ENCODE results near the gene IQCK.

Gene IQCK

GRCh38 chr16:19718624-19718965 is 524 bp downstream of the IQCK start:
- DNase-seq (ENCODE audit: low read depth in 2 of 2): no peak

DNA sequence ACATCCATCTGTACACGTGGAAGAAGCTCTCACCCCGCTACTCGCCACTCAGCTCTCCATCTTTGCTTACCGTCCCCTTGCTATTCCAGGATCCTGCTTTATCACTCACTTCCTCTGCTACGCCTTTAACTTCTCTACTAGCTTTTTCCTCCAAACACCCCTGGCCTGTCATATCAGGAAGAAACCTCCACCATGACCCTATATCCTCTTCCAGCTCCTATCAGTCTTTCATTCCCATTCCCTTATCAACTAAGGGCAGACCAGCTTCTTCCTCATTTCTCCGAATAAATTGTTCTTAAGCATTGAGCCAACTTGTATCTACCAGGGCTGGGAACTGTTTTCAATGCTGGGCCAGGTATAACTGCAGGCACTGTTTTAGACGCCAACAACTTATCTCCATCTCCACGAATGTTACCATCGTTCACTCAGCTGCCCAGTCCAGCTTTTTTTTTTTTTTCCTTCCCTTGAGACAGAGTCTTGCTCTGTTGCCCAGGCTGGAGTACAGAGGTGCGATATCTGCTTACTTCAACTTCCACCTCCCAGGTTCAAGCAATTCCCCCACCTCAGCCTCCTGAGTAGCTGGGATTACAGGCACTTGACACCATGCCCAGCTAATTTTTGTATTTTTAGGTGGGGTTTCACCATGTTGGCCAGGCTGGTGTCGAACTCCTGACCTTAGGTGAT is 4.3 kb downstream of the IQCK start:
- no peak for DNase-seq (ENCODE audit: low read depth in 2 of 2)

DNA sequence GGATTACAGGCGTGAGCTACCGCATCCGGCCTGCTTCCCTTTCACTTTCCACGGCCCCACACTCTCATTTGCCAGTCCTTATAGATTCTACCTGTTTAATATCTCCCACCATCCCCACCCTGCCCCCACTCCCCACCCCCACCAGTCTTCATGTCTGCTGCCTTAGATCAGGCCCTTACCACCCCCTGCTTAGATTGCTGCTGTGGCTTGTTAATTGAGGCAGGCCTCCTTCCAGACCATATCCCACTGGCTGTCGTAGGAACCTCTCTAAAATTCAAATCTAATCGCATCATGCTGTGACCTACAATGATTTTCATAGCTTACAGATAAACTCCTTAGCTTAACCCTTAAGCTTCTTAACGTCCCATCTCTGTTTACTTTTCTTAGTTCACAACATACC is 4.9 kb downstream of the IQCK start:
- no peak for DNase-seq (ENCODE audit: low read depth in 2 of 2)

DNA sequence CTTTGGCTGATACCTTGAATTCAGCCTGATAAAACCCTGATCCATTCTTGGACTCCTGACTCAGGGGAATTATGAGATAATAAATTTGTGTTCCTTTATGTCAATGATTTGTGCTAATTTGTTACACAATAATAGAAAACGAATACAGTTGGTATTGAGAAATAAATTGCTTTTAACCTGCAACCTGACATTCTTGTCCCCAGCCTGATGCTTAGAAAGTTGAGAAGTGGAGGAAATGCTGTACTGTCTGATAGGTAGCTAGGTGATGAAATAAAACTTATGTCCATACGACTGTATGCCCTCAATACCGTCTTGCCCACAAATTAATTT is 10.5 kb downstream of the IQCK start:
- DNase-seq (ENCODE audit: low read depth in 2 of 2): no peak

- no peak for DNase-seq (ENCODE audit: low read depth in 2 of 2)
Observed at GRCh38 chr16:19733551-19733950, 15.5 kb downstream of the IQCK start.

DNA sequence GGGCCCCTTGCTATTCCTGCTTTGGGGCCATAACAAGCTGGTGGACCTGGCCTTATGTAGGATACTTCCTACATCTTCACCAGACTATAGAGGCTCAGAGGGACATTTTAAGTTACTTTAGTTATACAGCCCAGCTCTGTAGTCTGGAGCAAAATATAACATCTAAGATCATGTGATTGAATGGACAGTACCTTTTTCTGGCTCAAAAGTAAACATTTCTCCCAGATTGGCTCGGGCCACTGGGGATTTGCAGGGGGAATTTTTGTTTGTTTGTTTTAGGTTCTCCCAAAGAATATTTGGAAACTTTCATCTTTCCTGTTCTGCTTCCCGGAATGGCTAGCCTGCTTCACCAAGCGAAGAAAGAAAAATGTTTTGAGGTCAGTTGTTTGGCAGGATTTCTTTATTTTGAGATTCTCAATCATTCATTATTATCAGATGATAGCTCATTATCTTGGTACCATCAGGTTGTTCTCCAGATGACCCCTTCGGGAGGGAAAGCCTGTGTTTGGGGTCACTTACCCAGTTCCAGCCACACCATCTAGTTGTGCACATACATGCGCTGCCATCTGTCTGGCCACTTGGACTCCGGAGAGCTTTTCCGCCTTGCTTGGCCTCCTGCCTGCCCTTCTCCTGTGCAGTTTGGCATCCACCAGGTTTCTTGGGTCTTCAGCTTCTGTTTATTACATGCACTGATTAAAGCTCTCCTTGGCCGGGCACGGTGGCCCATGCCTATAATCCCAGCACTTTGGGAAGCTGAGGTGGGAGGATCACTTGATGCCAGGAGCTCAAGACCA is 17.2 kb downstream of the IQCK start:
- DNase-seq (ENCODE audit: low read depth in 2 of 2): no peak

GRCh38 chr16:19737306-19738038 is 19.4 kb downstream of the IQCK start:
- DNase-seq (ENCODE audit: low read depth in 2 of 2): no peak

DNA sequence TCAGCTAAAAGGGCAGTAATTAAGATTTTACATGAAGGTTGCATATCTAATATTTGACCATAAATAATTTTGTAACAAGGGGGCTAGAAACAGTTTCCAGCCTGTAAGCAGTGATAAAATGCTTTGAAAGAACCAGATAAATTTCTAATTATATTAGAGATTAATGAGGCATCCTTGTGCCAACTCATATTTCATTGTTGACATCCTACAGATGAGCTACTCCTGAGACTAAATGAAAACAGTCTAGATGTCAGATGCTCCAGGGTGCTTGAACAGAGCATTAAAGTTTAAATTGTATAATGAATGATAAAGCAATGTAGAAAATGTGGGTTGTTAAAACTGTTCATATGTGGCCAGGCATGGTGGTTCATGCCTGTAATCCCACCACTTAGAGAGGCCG is 23.3 kb downstream of the IQCK start:
- no peak for DNase-seq (ENCODE audit: low read depth in 2 of 2)

DNA sequence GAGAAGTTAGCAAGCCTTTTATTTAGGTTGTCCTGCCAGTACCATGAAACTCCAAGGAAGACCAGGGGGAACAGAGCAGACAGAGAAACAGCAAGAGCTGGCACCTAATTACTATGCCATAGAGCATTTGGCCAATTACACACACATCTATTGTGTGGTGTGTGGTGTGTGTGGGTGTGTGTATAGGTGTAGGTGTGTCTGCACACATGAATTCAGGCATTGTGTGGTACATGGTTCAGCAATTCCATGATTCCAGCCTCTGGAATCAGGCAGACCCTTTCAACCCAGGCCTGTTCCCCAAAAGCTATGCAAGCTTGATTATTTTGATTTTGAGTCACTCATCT is 25.7 kb downstream of the IQCK start:
- no peak for DNase-seq (ENCODE audit: low read depth in 2 of 2)

- DNase-seq (ENCODE audit: low read depth in 2 of 2): no peak
Observed at GRCh38 chr16:19744670-19745069, 26.6 kb downstream of the IQCK start.

GRCh38 chr16:19745286-19746010 is 27.4 kb downstream of the IQCK start:
- DNase-seq (ENCODE audit: low read depth in 2 of 2): no peak

DNA sequence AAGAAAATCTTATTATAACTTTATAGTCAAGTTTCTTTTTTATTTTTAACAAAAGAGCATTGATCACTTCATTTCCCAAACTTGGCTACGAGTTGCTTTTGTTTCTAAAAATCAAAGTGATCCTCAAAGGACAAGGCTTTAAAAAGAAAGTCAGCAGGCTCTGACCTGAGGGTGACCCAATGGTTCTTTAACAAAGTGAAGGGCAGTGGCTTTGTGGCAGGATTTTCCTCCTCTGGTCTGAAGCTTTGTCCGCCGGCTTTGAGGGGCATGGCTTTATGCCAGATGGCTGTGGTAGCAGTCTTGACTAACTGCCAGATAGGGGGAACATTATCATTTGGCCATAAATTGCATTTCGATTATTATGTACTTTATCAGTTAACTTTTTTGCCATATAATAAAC is 28.5 kb downstream of the IQCK start:
- no peak for DNase-seq (ENCODE audit: low read depth in 2 of 2)

GRCh38 chr16:19748389-19749168 is 30.5 kb downstream of the IQCK start:
- no peak for DNase-seq (ENCODE audit: low read depth in 2 of 2)

DNA sequence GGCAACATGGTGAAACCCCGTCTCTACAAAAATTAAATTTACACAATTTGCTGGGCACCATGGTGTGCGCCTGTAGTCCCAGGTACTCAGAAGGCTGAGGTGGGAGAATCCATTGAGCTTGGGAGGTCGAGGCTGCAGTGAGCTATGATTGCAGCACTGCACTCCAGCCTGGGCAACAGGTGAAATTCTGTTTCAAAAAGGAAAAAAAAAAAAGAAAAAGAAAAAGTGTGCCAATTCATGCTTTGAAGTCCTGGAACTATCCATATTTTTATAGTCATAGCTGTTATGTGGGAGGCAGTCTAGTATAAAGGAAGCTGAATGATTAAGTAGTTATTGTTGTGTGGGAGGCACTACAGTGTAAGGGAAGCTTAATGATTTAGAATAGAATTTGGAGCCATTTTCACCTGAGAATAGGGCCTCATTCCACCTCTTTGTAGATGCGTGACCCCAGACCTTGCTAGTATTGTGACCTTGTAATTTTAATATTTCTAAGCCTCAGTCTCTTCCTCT is 31.6 kb downstream of the IQCK start:
- DNase-seq (ENCODE audit: low read depth in 2 of 2): no peak

- no peak for DNase-seq (ENCODE audit: low read depth in 2 of 2)
Observed at GRCh38 chr16:19751478-19752385, 33.7 kb downstream of the IQCK start.

DNA sequence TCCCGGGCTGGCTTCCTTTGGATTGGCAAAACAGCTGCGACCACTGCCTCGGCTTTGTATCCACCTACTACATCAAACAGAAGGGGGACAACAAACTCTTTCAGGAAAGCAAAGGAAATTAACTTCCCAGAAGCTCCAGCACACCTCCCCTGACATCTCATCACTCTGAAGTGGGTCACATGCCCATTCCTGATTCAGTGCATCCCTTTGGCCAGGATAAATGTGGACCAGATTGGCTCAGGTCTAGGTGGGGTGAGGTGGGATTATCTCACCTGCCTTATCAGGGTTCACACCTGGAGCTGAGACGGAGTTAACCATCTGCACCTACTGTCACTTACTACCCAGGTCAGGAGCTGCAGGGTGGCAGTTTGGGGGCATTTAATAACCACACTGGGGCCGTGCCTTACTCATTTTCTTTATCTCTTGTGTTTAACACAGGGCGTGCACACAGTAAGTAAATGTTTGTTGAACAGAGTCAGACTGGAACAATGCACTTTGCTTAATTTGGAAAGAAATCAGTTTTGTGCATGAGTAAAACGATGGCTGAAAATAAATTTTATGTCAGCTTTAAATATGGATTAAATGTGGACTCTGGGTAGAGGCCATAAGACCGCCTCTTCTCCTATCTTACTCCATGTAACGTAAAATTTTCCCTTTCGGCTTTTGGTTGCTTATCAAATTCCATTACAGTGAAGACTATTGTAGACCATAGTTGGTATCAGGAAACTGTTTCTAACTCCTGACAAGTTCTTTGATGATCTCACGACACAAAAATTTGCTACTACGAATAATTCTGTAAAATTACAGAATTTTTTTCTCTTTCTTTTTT is 36.0 kb downstream of the IQCK start:
- no peak for DNase-seq (ENCODE audit: low read depth in 2 of 2)

GRCh38 chr16:19754644-19755036 is 36.6 kb downstream of the IQCK start:
- no peak for DNase-seq (ENCODE audit: low read depth in 2 of 2)

- DNase-seq (ENCODE audit: low read depth in 2 of 2): no peak
Observed at GRCh38 chr16:19755268-19755667, 37.2 kb downstream of the IQCK start.

DNA sequence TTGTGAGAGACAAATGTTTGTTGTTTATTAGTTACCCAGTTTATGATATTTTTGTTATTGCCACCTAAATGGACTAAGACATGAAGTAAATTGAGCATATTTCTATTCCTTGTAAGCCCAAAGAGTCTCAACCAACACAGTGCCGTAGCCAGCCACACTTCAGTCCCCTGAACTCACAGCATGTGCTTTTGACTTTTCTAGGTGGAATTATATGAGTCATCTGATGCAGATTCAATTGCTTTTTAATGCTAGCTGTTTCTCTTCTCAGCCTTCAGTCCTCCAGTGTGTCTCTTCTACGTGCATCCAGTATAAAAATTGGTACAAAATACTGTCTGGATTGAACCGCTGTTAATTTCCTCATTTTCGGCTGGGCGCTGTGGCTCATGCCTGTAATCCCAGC is 39.0 kb downstream of the IQCK start:
- DNase-seq (ENCODE audit: low read depth in 2 of 2): no peak

Measured in activated CD8-positive, alpha-beta memory T cell treated with anti-CD3 and anti-CD28 coated beads for 4 hours (primary cell).